Retina (tissue), 1 donor: ENCODE data around the gene GTPBP4.
"Not testable (repeated sequence)": the region's sequence is repeated elsewhere in the genome, so short reads cannot be mapped to it uniquely, and the experiment has no call there.

Experiments
- DNase-seq: peaks from one replicate; pipeline ENCODE4 v3.0.0-alpha.2; 2016

GTPBP4 gene

DNA sequence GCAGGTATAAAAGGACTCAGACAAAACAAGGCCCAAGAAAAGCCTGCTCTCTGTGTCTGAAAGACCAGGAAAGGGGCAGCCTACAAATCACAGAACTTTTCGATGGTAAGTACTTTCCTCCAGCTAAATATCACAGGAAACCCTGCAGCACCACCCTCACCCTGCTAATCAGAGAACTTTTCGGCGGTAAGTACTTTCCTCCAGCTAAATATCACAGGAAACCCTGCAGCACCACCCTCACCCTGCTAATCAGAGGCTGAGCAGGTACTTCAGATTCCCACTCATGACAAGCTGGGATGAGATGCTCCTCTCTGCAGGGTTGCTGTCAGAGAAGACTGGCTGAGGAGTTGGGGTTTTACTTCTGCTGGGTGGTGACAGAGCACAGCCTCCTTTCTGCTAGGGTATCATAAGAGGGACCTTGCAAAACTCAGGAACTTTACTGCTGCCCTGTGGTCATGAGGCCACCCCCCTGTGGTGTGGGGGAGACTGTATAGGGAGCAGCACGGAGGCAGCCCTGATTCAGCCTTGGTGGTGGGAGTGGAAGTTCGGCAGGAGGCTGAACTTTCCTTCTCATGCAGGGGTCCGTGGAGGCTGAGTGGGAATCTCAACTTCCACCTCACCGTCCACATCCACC is 75.1 kb downstream of the GTPBP4 start:
- no peak for DNase-seq

DNA sequence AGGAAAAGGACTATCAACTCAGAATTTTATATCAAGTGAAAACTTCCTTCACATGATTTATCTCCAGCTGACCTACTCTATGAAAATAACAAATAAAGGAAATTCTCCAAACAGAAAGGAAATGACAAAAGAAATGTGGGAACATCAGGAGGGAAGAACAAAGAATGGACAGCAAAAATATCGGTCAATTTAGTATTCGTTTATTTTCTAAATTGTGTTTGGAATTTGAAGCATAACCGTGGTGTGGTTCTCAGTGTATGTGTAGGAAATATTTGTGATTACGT is 76.7 kb downstream of the GTPBP4 start:
- no peak for DNase-seq

GRCh38 chr10:1066734-1067133 is 78.5 kb downstream of the GTPBP4 start:
- not testable (repeated sequence) for DNase-seq

GRCh38 chr10:1068380-1069361 is 80.4 kb downstream of the GTPBP4 start:
- no peak for DNase-seq
